Prostate gland (tissue), 2 donors: ENCODE measurements around the gene PLA2G2A.
"Not testable (repeated sequence)": the region's sequence is repeated elsewhere in the genome, so short reads cannot be mapped to it uniquely, and the experiment has no call there.

ENCODE experiments used
- POLR2A ChIP-seq: fragments of 450-650 bp; IDR thresholded peaks from one replicate; pipeline ENCODE4 v1.6.1; 2016; ENCODE audit warnings: antibody characterized with exemption, mild to moderate bottlenecking
- POLR2AphosphoS5 ChIP-seq: sonication (generic); formaldehyde crosslinking; IDR thresholded peaks from one replicate; pipeline ENCODE4 v1.6.1; 2017; ENCODE audit warnings: antibody characterized with exemption
- TF ChIP-seq, protein P1 (sequence below), 4 experiments: fragments of 200-600 bp in 2 of 4; fragments of 450-650 bp in 2 of 4; sonication (generic) in 2 of 4; IDR thresholded peaks; 1 replicate in 3 of 4; 2 replicates in 1 of 4; pipeline ENCODE4 v1.5.1; 2016 to 2019; ENCODE audit warnings: antibody characterized with exemption in 4 of 4, mild to moderate bottlenecking in 2 of 4, moderate library complexity in 2 of 4

GRCh38 chr1:19990182-19990582, 10.8 kb upstream of the PLA2G2A start:
- TF ChIP-seq, protein P1, sequence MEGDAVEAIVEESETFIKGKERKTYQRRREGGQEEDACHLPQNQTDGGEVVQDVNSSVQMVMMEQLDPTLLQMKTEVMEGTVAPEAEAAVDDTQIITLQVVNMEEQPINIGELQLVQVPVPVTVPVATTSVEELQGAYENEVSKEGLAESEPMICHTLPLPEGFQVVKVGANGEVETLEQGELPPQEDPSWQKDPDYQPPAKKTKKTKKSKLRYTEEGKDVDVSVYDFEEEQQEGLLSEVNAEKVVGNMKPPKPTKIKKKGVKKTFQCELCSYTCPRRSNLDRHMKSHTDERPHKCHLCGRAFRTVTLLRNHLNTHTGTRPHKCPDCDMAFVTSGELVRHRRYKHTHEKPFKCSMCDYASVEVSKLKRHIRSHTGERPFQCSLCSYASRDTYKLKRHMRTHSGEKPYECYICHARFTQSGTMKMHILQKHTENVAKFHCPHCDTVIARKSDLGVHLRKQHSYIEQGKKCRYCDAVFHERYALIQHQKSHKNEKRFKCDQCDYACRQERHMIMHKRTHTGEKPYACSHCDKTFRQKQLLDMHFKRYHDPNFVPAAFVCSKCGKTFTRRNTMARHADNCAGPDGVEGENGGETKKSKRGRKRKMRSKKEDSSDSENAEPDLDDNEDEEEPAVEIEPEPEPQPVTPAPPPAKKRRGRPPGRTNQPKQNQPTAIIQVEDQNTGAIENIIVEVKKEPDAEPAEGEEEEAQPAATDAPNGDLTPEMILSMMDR (IDR thresholded peaks at IDR 0.05), result not testable (repeated sequence)
- not testable (repeated sequence) for TF ChIP-seq POLR2A, POLR2AphosphoS5
